Hematopoietic multipotent progenitor cell treated with erythropoietin and hydrocortisone succinate and interleukin-3 and kit ligand, for 8 days (in vitro differentiated cells): ENCODE results near the gene PKD1L1.

Experiments
- DNase-seq: peaks from one replicate; pipeline ENCODE4 v3.0.0-alpha.2; 2015

Gene PKD1L1

GRCh38 chr7:47897831-47898230, 50.4 kb downstream of the PKD1L1 start:
- no peak for DNase-seq

GRCh38 chr7:47896809-47897423, 51.4 kb downstream of the PKD1L1 start:
- DNase-seq = no peak

- DNase-seq = no peak
These were observed 53.2 kb downstream of the PKD1L1 start for GRCh38 chr7:47895026-47895425.

GRCh38 chr7:47893721-47894365, 54.4 kb downstream of the PKD1L1 start:
- no peak for DNase-seq

GRCh38 chr7:47893238-47893637, 55.0 kb downstream of the PKD1L1 start:
- no peak for DNase-seq

- no peak for DNase-seq
These were observed 57.7 kb downstream of the PKD1L1 start for GRCh38 chr7:47890606-47891005.

- DNase-seq = no peak
These were observed 58.1 kb downstream of the PKD1L1 start for GRCh38 chr7:47890125-47890524.

GRCh38 chr7:47889723-47890122, 58.5 kb downstream of the PKD1L1 start:
- DNase-seq = no peak

GRCh38 chr7:47888371-47889265, 59.6 kb downstream of the PKD1L1 start:
- DNase-seq = no peak

GRCh38 chr7:47887016-47887640, 61.1 kb downstream of the PKD1L1 start:
- DNase-seq = no peak

- no peak for DNase-seq
These were observed 62.1 kb downstream of the PKD1L1 start for GRCh38 chr7:47885987-47886811.

- DNase-seq = no peak
These were observed 62.8 kb downstream of the PKD1L1 start for GRCh38 chr7:47885309-47885986.

GRCh38 chr7:47884675-47885074, 63.6 kb downstream of the PKD1L1 start:
- DNase-seq = no peak

GRCh38 chr7:47882635-47883034, 65.6 kb downstream of the PKD1L1 start:
- DNase-seq = no peak

- DNase-seq = no peak
These were observed 67.0 kb downstream of the PKD1L1 start for GRCh38 chr7:47881256-47881655.

GRCh38 chr7:47878662-47879061, 69.6 kb downstream of the PKD1L1 start:
- DNase-seq = no peak

GRCh38 chr7:47877336-47877735, 70.9 kb downstream of the PKD1L1 start:
- no peak for DNase-seq

GRCh38 chr7:47875998-47876744, 72.1 kb downstream of the PKD1L1 start:
- DNase-seq = no peak

- DNase-seq = no peak
These were observed 72.9 kb downstream of the PKD1L1 start for GRCh38 chr7:47875406-47875805.

GRCh38 chr7:47873762-47874161, 74.5 kb downstream of the PKD1L1 start:
- no peak for DNase-seq

GRCh38 chr7:47867286-47867685, 81.0 kb downstream of the PKD1L1 start:
- DNase-seq = no peak
